Measurements from ENCODE around the gene LYPD8. TPM values are rescaled to one million over a fixed set of nuclear protein-coding genes. Genes with fewer than 3 reads are reported as not detected.

Gene LYPD8
- total RNA-seq, 1 donor from 2014 or later = not detected

DNA sequence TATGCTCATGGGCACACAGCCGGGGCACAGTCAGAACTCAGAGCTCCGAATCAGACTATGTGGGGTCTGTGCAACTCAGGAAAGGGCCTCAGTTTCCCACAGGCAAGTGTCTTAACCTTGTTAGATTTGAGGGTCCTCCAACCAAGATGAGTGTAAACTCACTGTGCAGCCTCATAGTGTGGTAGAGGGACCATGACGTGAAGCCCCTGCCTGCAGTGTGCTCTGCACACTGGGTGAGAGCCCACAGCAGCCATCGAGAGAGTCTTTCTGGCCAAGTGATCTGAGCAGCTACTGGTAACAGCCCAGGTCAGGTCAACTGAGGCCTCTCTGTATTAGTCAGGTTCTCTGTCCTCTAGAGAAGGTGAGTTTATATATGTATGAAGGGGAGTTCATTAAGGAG lies 592 bp upstream of the LYPD8 start:
- Histone ChIP-seq H4K20me1 (ENCODE audit: insufficient read depth, low read length) (no peaks in the 10 kb centered on the region), H3K9me3 (ENCODE audit: insufficient read depth, low read depth, low read length) (peaks cover 23% of the 10 kb centered on the region), H3K4me1 (ENCODE audit: insufficient read depth, low read length) (no peaks in the 10 kb centered on the region), H3K4me3 (ENCODE audit: insufficient read depth, low read depth, low read length) (no peak overlapping the region), H3K27ac (ENCODE audit: low read depth, low read length) (no peak overlapping the region), H3K9ac (ENCODE audit: low read length) (no peak overlapping the region), H3K27me3 (ENCODE audit: insufficient read depth, low read length) (no peaks in the 10 kb centered on the region), H3K79me2 (ENCODE audit: insufficient read depth, low read length) (no peaks in the 10 kb centered on the region), H2AFZ (ENCODE audit: low read depth, low read length) (no peak overlapping the region), H3K36me3 (ENCODE audit: insufficient read depth, low read length) (no peaks in the 10 kb centered on the region), H3K4me2 (ENCODE audit: low read length) (no peak overlapping the region)
- H3K4me1 Mint-ChIP-seq (ENCODE audit: low read depth, unreplicated experiment) = no peaks in the 10 kb centered on the region
- peaks cover 26% of the 10 kb centered on the region for H3K9me3 Mint-ChIP-seq (ENCODE audit: unreplicated experiment)
- no peaks in the 10 kb centered on the region for H3K27me3 Mint-ChIP-seq (ENCODE audit: low read depth, unreplicated experiment)
- no peaks in the 10 kb centered on the region for H3K36me3 Mint-ChIP-seq (ENCODE audit: low read depth, unreplicated experiment)
- TF ChIP-seq, protein P1, sequence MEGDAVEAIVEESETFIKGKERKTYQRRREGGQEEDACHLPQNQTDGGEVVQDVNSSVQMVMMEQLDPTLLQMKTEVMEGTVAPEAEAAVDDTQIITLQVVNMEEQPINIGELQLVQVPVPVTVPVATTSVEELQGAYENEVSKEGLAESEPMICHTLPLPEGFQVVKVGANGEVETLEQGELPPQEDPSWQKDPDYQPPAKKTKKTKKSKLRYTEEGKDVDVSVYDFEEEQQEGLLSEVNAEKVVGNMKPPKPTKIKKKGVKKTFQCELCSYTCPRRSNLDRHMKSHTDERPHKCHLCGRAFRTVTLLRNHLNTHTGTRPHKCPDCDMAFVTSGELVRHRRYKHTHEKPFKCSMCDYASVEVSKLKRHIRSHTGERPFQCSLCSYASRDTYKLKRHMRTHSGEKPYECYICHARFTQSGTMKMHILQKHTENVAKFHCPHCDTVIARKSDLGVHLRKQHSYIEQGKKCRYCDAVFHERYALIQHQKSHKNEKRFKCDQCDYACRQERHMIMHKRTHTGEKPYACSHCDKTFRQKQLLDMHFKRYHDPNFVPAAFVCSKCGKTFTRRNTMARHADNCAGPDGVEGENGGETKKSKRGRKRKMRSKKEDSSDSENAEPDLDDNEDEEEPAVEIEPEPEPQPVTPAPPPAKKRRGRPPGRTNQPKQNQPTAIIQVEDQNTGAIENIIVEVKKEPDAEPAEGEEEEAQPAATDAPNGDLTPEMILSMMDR (IDR thresholded peaks at IDR 0.05; ENCODE audit: insufficient read depth, low read depth, low read length) = no peak
- no peak for TF ChIP-seq EZH2 (IDR thresholded peaks at IDR 0.05; ENCODE audit: insufficient read depth, low read length)
- no peak overlapping the region for H3K4me3 Mint-ChIP-seq (ENCODE audit: unreplicated experiment)
- no peak overlapping the region for H3K27ac Mint-ChIP-seq (ENCODE audit: unreplicated experiment)
- no peak for DNase-seq (ENCODE audit: low read depth)
- no peak for FAIRE-seq

DNA sequence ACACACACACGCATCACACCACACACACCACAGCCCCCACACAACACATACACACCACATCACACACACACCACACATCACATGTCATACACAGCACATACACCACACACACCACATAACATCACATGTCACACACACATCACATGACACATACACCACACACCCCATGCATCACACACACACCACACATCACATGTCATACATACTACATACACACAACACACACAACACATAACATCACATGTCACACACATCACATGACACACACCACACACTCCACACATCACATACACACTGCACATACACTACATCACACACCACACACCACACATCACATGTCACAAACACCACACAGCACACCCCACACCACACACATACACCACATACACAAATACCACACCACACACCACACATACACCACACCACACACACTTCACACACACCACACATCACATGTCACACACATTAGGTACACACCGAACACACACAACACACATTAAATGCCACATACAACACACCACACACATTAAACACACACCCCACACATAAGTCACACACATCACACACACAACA lies 1.8 kb downstream of the LYPD8 start:
- Histone ChIP-seq H3K79me2 (ENCODE audit: insufficient read depth, low read length) (no peaks in the 10 kb centered on the region), H3K9ac (ENCODE audit: low read length) (no peak overlapping the region), H3K27ac (ENCODE audit: low read depth, low read length) (no peak overlapping the region), H2AFZ (ENCODE audit: low read depth, low read length) (no peak overlapping the region), H3K4me2 (ENCODE audit: low read length) (no peak overlapping the region), H3K36me3 (ENCODE audit: insufficient read depth, low read length) (no peaks in the 10 kb centered on the region), H3K27me3 (ENCODE audit: insufficient read depth, low read length) (no peaks in the 10 kb centered on the region), H3K4me3 (ENCODE audit: insufficient read depth, low read depth, low read length) (no peak overlapping the region), H4K20me1 (ENCODE audit: insufficient read depth, low read length) (no peaks in the 10 kb centered on the region), H3K4me1 (ENCODE audit: insufficient read depth, low read length) (no peaks in the 10 kb centered on the region), H3K9me3 (ENCODE audit: insufficient read depth, low read depth, low read length) (peaks cover 23% of the 10 kb centered on the region)
- no peak overlapping the region for H3K27ac Mint-ChIP-seq (ENCODE audit: unreplicated experiment)
- no peaks in the 10 kb centered on the region for H3K36me3 Mint-ChIP-seq (ENCODE audit: low read depth, unreplicated experiment)
- H3K9me3 Mint-ChIP-seq (ENCODE audit: unreplicated experiment) = peaks cover 20% of the 10 kb centered on the region
- TF ChIP-seq, protein P1 (IDR thresholded peaks at IDR 0.05; ENCODE audit: insufficient read depth, low read depth, low read length) = no peak
- no peak for TF ChIP-seq EZH2 (IDR thresholded peaks at IDR 0.05; ENCODE audit: insufficient read depth, low read length)
- no peaks in the 10 kb centered on the region for H3K4me1 Mint-ChIP-seq (ENCODE audit: low read depth, unreplicated experiment)
- FAIRE-seq (no peak), DNase-seq (ENCODE audit: low read depth) (no peak)
- H3K27me3 Mint-ChIP-seq (ENCODE audit: low read depth, unreplicated experiment) = no peaks in the 10 kb centered on the region
- no peak overlapping the region for H3K4me3 Mint-ChIP-seq (ENCODE audit: unreplicated experiment)

DNA sequence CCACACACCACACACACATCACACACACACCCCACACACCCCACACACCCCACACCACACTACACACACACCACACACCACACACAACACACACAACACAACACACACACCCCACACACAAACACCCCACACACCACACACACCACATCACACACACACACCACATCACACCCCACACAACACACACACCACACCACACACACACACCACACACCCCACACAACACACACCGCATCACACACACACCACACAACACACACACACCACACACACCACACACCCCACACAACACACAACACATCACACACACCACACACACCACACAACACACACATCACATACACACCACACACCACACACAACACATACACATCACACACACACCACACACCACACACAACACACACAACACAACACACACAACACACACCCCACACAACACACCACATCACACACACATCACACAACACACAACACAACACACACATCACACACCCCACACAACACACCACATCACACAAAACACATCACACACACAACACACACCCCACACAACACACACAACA lies 2.4 kb downstream of the LYPD8 start:
- TF ChIP-seq, protein P1 (IDR thresholded peaks at IDR 0.05; ENCODE audit: insufficient read depth, low read depth, low read length) = no peak
- no peak for TF ChIP-seq EZH2 (IDR thresholded peaks at IDR 0.05; ENCODE audit: insufficient read depth, low read length)
- H3K4me1 Mint-ChIP-seq (ENCODE audit: low read depth, unreplicated experiment) = no peaks in the 10 kb centered on the region
- H3K4me3 Mint-ChIP-seq (ENCODE audit: unreplicated experiment) = no peak overlapping the region
- no peak overlapping the region for H3K27ac Mint-ChIP-seq (ENCODE audit: unreplicated experiment)
- Histone ChIP-seq H3K9me3 (ENCODE audit: insufficient read depth, low read depth, low read length) (peaks cover 23% of the 10 kb centered on the region), H3K36me3 (ENCODE audit: insufficient read depth, low read length) (no peaks in the 10 kb centered on the region), H3K4me1 (ENCODE audit: insufficient read depth, low read length) (no peaks in the 10 kb centered on the region), H3K4me2 (ENCODE audit: low read length) (no peak overlapping the region), H2AFZ (ENCODE audit: low read depth, low read length) (no peak overlapping the region), H4K20me1 (ENCODE audit: insufficient read depth, low read length) (no peaks in the 10 kb centered on the region), H3K27ac (ENCODE audit: low read depth, low read length) (no peak overlapping the region), H3K4me3 (ENCODE audit: insufficient read depth, low read depth, low read length) (no peak overlapping the region), H3K79me2 (ENCODE audit: insufficient read depth, low read length) (no peaks in the 10 kb centered on the region), H3K27me3 (ENCODE audit: insufficient read depth, low read length) (no peaks in the 10 kb centered on the region), H3K9ac (ENCODE audit: low read length) (no peak overlapping the region)
- DNase-seq (ENCODE audit: low read depth) (no peak), FAIRE-seq (no peak)
- H3K9me3 Mint-ChIP-seq (ENCODE audit: unreplicated experiment) = peaks cover 17% of the 10 kb centered on the region
- H3K36me3 Mint-ChIP-seq (ENCODE audit: low read depth, unreplicated experiment) = no peaks in the 10 kb centered on the region
- H3K27me3 Mint-ChIP-seq (ENCODE audit: low read depth, unreplicated experiment) = no peaks in the 10 kb centered on the region
